GM12875 (cell line): ENCODE measurements around the gene C1orf115.

Source experiments
- H3K4me3 ChIP-seq: one replicate; pipeline ENCODE4 v1.5.1; 2011; ENCODE audit warnings: low read depth, low read length, control low read depth
- CTCF ChIP-seq: IDR thresholded peaks from 2 replicates; pipeline ENCODE4 v1.5.1; 2011; ENCODE audit warnings: low read depth, mild to moderate bottlenecking, control low read depth, inconsistent platforms, low read length, moderate library complexity, borderline replicate concordance; ENCODE audit not compliant: insufficient read depth

The C1orf115 gene

GRCh38 chr1:220692436-220693228 is 2.5 kb downstream of the C1orf115 start:
- no peak for TF ChIP-seq CTCF
- no peak overlapping the region for H3K4me3 ChIP-seq

- TF ChIP-seq CTCF = no peak
Observed at GRCh38 chr1:220694866-220695382, 4.8 kb downstream of the C1orf115 start.

DNA sequence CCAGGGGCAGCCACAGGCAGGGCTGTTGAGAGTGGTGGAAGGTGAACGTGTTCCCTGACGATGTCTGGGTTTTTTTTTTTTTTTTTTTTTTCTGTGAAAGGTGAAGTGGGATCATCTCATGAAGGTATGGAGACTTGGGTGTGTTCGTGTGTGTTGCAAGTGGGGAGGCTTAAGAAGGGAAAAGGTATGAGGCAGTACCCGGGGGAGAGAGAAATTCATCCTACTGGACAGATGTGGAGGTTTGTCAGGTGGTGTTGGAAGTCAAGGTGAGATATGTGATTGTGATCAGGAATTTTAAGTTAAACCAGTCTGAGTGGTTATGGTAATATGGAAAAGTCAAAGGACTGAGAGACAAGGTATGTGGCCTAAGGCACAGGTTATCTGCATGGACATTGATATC is 5.3 kb downstream of the C1orf115 start:
- TF ChIP-seq CTCF = no peak
- H3K4me3 ChIP-seq = no peak overlapping the region

More at GRCh38 chr1:220694866-220695382, 4.8 kb downstream of the C1orf115 start:
- no peak overlapping the region for H3K4me3 ChIP-seq

- no peak overlapping the region for H3K4me3 ChIP-seq
- no peak for TF ChIP-seq CTCF
Observed at GRCh38 chr1:220696226-220696862, 6.2 kb downstream of the C1orf115 start.

- H3K4me3 ChIP-seq = no peak overlapping the region
- no peak for TF ChIP-seq CTCF
Observed at GRCh38 chr1:220696863-220697231, 6.7 kb downstream of the C1orf115 start.

DNA sequence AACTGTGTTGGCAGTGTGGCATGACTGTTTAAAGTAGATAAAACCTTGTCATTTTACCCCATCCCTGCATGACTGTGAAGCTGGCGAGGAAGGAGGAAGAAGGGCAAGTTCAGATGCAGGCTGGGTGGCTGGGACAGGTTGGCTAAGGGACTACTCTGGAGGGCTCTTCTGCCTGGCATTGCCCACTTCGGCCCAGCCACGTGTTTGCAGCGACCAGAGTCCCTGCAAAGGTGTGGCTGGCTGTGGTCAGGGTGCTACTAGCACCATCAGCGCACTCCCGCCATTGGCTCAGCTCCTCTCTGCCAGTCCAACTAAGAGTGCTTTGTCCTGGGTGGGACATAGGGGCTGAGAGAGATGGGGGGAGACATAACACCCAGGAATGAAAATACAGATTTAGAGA is 7.2 kb downstream of the C1orf115 start:
- no peak overlapping the region for H3K4me3 ChIP-seq
- no peak for TF ChIP-seq CTCF
